GM18505 (cell line): ENCODE results near the gene PLEKHG1.

Experiments used
- ATAC-seq: cut with Tn5 transposase; IDR thresholded peaks from one replicate; pipeline ENCODE4 v1.9.1; 2021; ENCODE audit not compliant: unreplicated experiment
- POLR2A ChIP-seq: IDR thresholded peaks from 4 replicates; pipeline ENCODE4 v1.6.1; 2011; ENCODE audit warnings: borderline replicate concordance; ENCODE audit not compliant: insufficient read depth, insufficient read length; ENCODE audit errors: extremely low read depth

The PLEKHG1 gene

DNA sequence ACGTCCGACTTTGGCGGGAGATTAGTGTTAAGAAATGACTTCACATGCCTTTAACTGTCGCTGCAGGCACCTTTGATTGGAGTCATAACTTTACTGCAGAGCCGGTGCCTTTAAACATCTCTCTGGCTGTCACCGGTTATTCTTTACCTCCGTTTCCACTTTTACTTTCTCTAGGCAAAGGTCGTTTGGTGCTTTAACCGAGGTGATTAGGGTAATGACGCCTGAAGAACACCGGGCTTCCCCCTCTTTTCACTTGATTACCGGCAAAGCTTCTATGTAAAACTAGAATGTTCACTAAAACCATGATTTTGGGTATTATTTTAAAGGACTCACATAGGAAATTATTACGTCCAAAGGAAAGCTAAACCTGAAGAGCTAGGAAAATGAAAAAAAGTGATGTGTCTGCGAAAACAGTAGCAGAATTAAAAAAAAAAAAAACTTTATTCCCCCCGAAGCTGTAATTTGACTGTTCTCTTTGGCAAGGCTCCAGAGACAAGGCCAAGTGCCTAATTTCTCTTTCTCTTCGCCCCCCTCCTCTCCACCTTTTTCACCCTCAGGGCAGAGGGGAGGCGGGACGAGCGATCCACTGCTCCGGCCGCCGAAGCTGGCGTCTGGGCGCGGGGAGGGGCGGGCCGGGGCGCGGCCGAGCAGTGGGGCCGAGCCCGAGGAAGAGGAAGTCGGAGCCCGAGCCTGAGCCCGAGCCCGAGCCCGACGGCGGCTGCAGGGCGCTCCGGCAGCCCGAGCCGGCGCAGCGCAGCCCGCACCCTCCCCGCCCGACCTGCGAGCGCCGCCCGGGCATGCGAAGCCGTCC, at the start of gene PLEKHG1:
PLEKHG1 (plus strand) TSS at position 687 of the 811 bp plus-strand sequence. CDS start 133,797 bp downstream, outside the sequence.
- no peak for TF ChIP-seq POLR2A
- peak; percentile 83 for ATAC-seq

- no peak for TF ChIP-seq POLR2A
- no peak for ATAC-seq
These were observed 49.4 kb upstream of the PLEKHG1 start for GRCh38 chr6:150550244-150550643.

DNA sequence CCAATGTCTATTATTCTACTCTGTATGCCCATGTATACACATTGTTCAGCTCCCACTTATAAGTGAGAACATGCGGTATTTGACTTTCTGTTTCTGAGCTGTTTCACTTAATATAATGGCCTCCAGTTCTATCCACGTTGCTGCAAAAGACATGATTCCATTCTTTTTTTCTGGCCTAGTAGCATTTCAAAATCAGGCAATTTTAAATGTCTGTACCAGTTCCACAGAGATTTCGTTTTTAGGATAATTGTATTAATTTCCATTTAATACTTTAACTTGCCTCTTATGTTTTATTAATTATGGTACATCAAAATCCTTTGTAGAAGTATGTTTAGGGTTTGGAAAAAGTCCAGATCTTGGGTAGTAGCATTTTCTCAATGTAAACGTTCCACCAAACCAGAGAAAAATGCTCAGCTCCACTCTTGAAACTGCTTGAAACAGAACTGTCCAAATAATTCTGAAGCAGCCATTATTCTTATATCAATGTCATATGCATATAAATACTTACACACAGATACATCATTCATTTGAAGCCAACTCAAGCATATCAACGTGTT, 42.6 kb upstream of the PLEKHG1 start:
- no peak for TF ChIP-seq POLR2A
- no peak for ATAC-seq

DNA sequence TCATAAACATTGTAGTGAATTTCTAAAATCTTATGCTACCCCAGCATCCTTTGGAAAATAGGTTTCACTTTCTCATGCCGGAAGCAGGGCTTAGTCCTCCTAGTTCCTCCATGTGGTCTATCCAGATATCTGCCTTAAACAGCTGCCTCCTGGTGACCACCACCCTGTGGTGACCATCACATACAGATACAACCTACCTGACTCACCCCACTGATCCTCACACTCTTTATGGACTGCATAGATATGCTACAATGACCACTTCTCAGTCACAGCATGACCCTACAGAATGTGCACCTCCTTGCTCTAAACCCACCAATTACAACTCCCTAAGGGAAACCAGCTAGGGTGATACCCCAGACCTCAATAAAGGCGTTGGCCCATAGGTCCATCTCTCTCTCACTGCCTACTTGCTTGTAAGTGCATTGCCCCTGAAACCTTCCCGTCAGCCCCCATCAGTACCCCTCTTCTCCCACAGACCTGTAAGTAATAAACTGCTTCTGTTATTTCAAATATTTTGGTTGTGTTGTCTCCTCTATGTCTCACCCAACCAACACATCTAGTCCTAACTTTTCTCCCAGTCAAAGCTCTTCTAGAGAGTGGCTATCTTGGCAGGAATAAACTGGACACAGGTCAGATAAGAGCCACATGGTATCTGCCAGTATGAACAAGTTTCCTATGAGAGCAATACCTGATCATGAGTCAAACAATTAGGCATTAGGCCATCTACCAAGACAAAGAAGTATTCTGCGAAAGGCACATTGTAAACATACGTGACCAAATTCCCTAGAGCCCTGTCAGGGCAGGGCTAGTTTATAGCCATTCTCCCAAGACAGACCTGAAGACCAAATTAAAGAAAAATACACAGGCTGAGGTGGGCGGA, 39.4 kb upstream of the PLEKHG1 start:
- ATAC-seq, result no peak
- TF ChIP-seq POLR2A, result no peak

GRCh38 chr6:150560884-150561219, 38.8 kb upstream of the PLEKHG1 start:
- no peak for TF ChIP-seq POLR2A
- ATAC-seq, result no peak

DNA sequence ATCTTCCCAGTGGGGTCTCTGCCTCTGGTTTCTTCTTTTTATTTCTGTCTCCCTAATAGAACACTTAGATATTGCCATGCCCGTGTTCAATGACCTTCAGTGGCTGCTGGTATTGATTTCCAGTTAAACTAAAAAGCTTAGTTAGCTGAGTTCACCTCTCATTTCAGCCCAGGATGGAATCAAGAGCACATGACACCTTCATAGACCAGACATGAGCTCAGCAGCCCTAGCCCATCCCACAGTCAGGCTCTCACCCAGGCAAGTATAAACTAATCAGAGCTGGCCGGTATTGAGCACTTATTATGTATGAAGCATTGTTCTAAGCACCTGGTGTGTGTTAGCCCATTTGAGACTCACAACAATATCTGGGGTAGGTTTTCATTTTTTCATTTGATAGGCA, 33.7 kb upstream of the PLEKHG1 start:
- no peak for TF ChIP-seq POLR2A
- ATAC-seq, result no peak

DNA sequence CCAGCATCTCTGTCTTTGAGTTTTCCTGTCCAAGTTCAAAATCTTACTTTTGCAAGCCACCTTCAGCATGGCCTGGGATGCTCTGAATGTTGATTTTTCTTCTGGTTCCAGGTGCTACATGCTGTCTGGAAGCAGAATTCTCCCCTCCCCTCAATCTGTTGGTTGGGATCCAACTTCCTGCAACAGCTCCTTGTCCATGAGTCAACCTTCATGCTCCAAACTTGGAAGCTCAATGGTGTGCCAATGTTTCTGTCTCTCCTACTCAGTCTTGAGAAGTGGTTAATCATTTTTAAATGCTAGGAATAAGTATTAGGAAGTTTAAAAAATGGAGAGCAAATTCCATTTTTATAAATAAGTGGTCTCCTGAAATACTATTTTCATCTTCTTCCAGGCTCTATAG, 33.2 kb upstream of the PLEKHG1 start:
- TF ChIP-seq POLR2A, result no peak
- no peak for ATAC-seq

DNA sequence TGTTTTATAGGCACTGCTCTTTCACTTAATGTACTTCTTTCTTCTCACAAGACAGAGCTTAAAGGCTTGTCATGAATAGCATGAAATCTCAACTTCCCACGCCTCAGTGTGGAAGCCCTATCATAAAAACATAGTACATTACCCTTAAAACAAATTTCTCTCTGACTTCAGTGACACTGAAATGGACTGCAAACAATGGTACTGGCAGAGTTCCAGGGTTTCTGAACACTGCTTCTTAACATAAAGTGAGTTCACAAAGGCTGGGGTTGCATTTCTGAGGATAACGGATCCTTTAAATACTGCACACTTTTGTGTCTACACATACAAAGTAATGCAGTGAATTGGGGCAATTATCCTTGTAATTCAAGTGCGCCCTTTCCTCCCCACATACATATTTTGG, 32.3 kb upstream of the PLEKHG1 start:
- no peak for ATAC-seq
- no peak for TF ChIP-seq POLR2A

GRCh38 chr6:150567823-150568383, 31.8 kb upstream of the PLEKHG1 start:
- no peak for ATAC-seq
- TF ChIP-seq POLR2A, result no peak

DNA sequence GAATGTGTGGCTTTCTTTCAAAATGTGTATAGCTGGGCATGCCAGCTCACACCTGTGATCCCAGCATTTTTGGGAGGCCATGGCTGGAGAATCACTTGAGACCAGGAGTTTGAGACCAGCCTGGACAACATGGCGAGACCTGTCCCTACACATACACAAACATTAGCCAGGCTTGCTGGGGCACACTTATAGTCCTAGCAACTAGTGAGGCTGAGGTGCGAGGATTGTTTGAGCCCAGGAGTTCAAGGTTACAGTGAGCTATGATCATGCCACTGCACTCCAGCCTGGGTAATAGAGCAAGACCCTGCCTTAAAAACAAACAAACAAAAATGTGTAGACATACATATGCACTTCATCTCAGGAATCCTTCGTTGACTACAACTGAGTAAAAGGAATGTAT, 31.1 kb upstream of the PLEKHG1 start:
- TF ChIP-seq POLR2A, result no peak
- ATAC-seq, result no peak

- TF ChIP-seq POLR2A, result no peak
- ATAC-seq, result no peak
These were observed 30.5 kb upstream of the PLEKHG1 start for GRCh38 chr6:150569161-150569560.

- ATAC-seq, result no peak
- no peak for TF ChIP-seq POLR2A
These were observed 26.5 kb upstream of the PLEKHG1 start for GRCh38 chr6:150573041-150573681.

GRCh38 chr6:150575836-150576235, 23.8 kb upstream of the PLEKHG1 start:
- TF ChIP-seq POLR2A, result no peak
- no peak for ATAC-seq
